Measurements from ENCODE around the gene RBM47. TPM values are rescaled to one million over a fixed set of nuclear protein-coding genes. Genes with fewer than 3 reads are reported as not detected.

Gene RBM47
- total and polyA plus RNA-seq, 12 donors: 0.41 to 14.0 (median 2.1) TPM

DNA sequence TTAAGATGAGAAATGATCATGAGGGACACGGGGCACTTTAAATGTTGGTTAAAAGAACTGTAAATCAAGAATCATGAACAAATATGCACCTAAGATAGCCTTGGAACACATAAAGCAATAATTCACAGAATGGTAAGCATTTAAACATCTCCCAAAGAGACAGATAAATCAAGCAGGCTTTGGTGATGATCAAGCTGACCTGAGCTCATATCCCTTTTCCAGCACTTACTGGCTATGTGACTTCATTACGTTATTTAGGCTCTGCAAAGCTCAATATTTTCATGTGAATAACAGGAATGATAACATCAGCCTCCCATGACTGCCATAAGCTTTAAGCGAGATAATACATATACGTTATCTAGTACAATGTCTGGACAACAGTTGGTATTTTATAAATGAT, 239.7 kb downstream of the RBM47 start:
- 90 to 96% methylated on average over 4 of the region's 4 CpGs for WGBS, 2 donors
- Histone ChIP-seq H3K9me3 (no peaks in the 10 kb centered on the region), H3K27me3 (peaks cover 0 to 2% (median 0%) of the 10 kb centered on the region in 7 donors), H3K36me3 (no peaks in the 10 kb centered on the region), H3K4me1 (peaks cover 0 to 4% (median 0%) of the 10 kb centered on the region in 9 donors), H3K4me3 (no peak overlapping the region), H3K27ac (no peak overlapping the region)
- ATAC-seq (no peak), DNase-seq (no peak)
- no peak for TF ChIP-seq CTCF (IDR thresholded peaks at IDR 0.05)
- intact Hi-C loops (cut with DNase I): loop anchor here in 1 of 10 donors (10.0 kb wide), 1 partner anchor 135 kb away; no protein-coding TSS in a partner anchor

- no peak for DNase-seq
- Histone ChIP-seq H3K27ac (no peak overlapping the region), H3K9me3 (no peaks in the 10 kb centered on the region), H3K4me1 (no peaks in the 10 kb centered on the region), H3K4me3 (no peak overlapping the region), H3K27me3 (peaks cover 0 to 5% (median 0%) of the 10 kb centered on the region in 7 donors), H3K36me3 (no peaks in the 10 kb centered on the region)
- no peak for ATAC-seq
- TF ChIP-seq CTCF (IDR thresholded peaks at IDR 0.05): no peak
- 47 to 49% methylated on average over 6 of the region's 6 CpGs for WGBS, 2 donors
- intact Hi-C loops (cut with DNase I): no loop called here
These were observed 241.4 kb downstream of the RBM47 start for GRCh38 chr4:40388239-40388638.

- H3K27ac ChIP-seq: no peak overlapping the region
- no peaks in the 10 kb centered on the region for H3K36me3 ChIP-seq
- no peak for DNase-seq
- H3K4me1 ChIP-seq: no peaks in the 10 kb centered on the region
- TF ChIP-seq CTCF (IDR thresholded peaks at IDR 0.05): no peak
- intact Hi-C loops (cut with DNase I): no loop called here
- H3K9me3 ChIP-seq: no peaks in the 10 kb centered on the region
- no peak overlapping the region for H3K4me3 ChIP-seq
- no peak for ATAC-seq
- 70 to 75% methylated on average over 5 of the region's 5 CpGs for WGBS, 2 donors
- H3K27me3 ChIP-seq: peaks cover 0 to 5% (median 0%) of the 10 kb centered on the region in 7 donors
These were observed 249.0 kb downstream of the RBM47 start for GRCh38 chr4:40380647-40381046.

GRCh38 chr4:40379248-40379647, 250.4 kb downstream of the RBM47 start:
- no peaks in the 10 kb centered on the region for H3K27me3 ChIP-seq
- no peaks in the 10 kb centered on the region for H3K4me1 ChIP-seq
- WGBS, 2 donors: 62 to 72% methylated on average over 3 of the region's 3 CpGs
- intact Hi-C loops (cut with DNase I): no loop called here
- DNase-seq (no peak), ATAC-seq (no peak)
- no peak for TF ChIP-seq CTCF (IDR thresholded peaks at IDR 0.05)
- no peaks in the 10 kb centered on the region for H3K36me3 ChIP-seq
- no peak overlapping the region for H3K27ac ChIP-seq
- H3K9me3 ChIP-seq: no peaks in the 10 kb centered on the region
- H3K4me3 ChIP-seq: no peak overlapping the region
